IMR-90 (cell line): ENCODE results near the gene TOMM22. TPM values are rescaled to one million over a fixed set of nuclear protein-coding genes. Genes with fewer than 3 reads are reported as not detected.

Source experiments
- ATAC-seq: fragments of 200-7000 bp; cut with Tn5 transposase; 2 replicates; pipeline ENCODE4 v1.9.1; 2020; ENCODE audit warnings: low read depth, mild to moderate bottlenecking, moderate library complexity
- BruUV-seq: library from RNA; stranded (reverse); fragments of 400-500 nt; replicated peaks from 2 replicates; lab custom pipeline; 2021; lab: Mats Ljungman, UMichigan
- CTCF ChIA-PET: fragments of 300-600 bp; formaldehyde crosslinking; extraction: SDS; loops from one replicate; lab custom pipeline; 2021; ENCODE audit warnings: antibody characterized with exemption; lab: Yijun Ruan, JAX
- POLR2A ChIA-PET: fragments of 300-600 bp; sonication (Branson Sonifier 250); formaldehyde crosslinking; loops from one replicate; lab custom pipeline; 2022; ENCODE audit warnings: antibody characterized with exemption; ENCODE audit not compliant: unreplicated experiment; lab: Charles Lee
- DNase-seq: peaks from one replicate; pipeline ENCODE4 v3.0.0; 2013
- H2AFZ ChIP-seq: replicated peaks from 2 replicates; pipeline ENCODE3; 2013; ENCODE audit warnings: low read length, mild to moderate bottlenecking; ENCODE audit not compliant: poor library complexity
- H2AK5ac ChIP-seq: 2 replicates; pipeline ENCODE4 v1.6.1; 2013; ENCODE audit warnings: low read depth, low read length, inconsistent platforms
- H2AK9ac ChIP-seq: replicated peaks from 2 replicates; pipeline ENCODE3; 2013; ENCODE audit warnings: mild to moderate bottlenecking, low read depth, low read length, moderate library complexity; ENCODE audit not compliant: poor library complexity
- H2BK120ac ChIP-seq: 2 replicates; pipeline ENCODE4 v1.6.1; 2013; ENCODE audit warnings: low read depth, low read length, inconsistent platforms
- H2BK15ac ChIP-seq: 3 replicates; pipeline ENCODE4 v1.6.1; 2013; ENCODE audit warnings: low read depth, low read length, inconsistent platforms
- H2BK20ac ChIP-seq: 2 replicates; pipeline ENCODE4 v1.6.1; 2013; ENCODE audit warnings: low read depth, mild to moderate bottlenecking, inconsistent platforms, low read length, moderate library complexity
- H2BK5ac ChIP-seq: 2 replicates; pipeline ENCODE4 v1.6.1; 2013; ENCODE audit warnings: mild to moderate bottlenecking, low read depth, low read length, inconsistent platforms; ENCODE audit not compliant: poor library complexity, severe bottlenecking
- H3K14ac ChIP-seq: replicated peaks from 2 replicates; pipeline ENCODE4 v1.6.1; 2013; ENCODE audit warnings: low read depth, low read length, inconsistent platforms
- H3K18ac ChIP-seq: 2 replicates; pipeline ENCODE4 v1.6.1; 2013; ENCODE audit warnings: low read depth, low read length, control low read depth
- H3K23ac ChIP-seq: 2 replicates; pipeline ENCODE4 v1.6.1; 2013; ENCODE audit warnings: low read depth, low read length, inconsistent platforms
- H3K27ac ChIP-seq: 2 replicates; pipeline ENCODE4 v1.5.1; 2013; ENCODE audit warnings: mild to moderate bottlenecking, control low read depth, low read length; ENCODE audit not compliant: insufficient read depth
- H3K27me3 ChIP-seq: 2 replicates; pipeline ENCODE4 v1.6.1; 2013; ENCODE audit warnings: low read length; ENCODE audit not compliant: control insufficient read depth, insufficient read depth
- H3K36me3 ChIP-seq: 2 replicates; pipeline ENCODE4 v1.6.1; 2013; ENCODE audit warnings: low read length, mixed read lengths; ENCODE audit not compliant: control insufficient read depth, insufficient read depth
- H3K4ac ChIP-seq: 2 replicates; pipeline ENCODE4 v1.6.1; 2013; ENCODE audit warnings: low read depth, low read length, inconsistent platforms
- H3K4me1 ChIP-seq: 2 replicates; pipeline ENCODE4 v1.6.1; 2013; ENCODE audit warnings: low read length, mixed read lengths; ENCODE audit not compliant: control insufficient read depth, insufficient read depth
- H3K4me2 ChIP-seq: 2 replicates; pipeline ENCODE4 v1.6.1; 2013; ENCODE audit warnings: low read depth, mild to moderate bottlenecking, control low read depth, low read length, moderate library complexity
- H3K4me3 ChIP-seq: 2 replicates; pipeline ENCODE4 v1.5.1; 2013; ENCODE audit warnings: low read depth, mild to moderate bottlenecking, control low read depth, low read length, moderate library complexity; ENCODE audit not compliant: insufficient read depth
- H3K56ac ChIP-seq: 2 replicates; pipeline ENCODE4 v1.6.1; 2013; ENCODE audit warnings: low read length, inconsistent platforms; ENCODE audit not compliant: insufficient read depth; ENCODE audit errors: extremely low read depth
- H3K79me1 ChIP-seq, 2 experiments: 2 replicates each; pipeline ENCODE4 v1.6.1; 2013; ENCODE audit warnings: low read length in 2 of 2, inconsistent platforms in 1 of 2, low read depth in 1 of 2
- H3K9ac ChIP-seq: 2 replicates; pipeline ENCODE4 v1.6.1; 2013; ENCODE audit warnings: low read depth, low read length, control low read depth
- H3K9me1 ChIP-seq: 2 replicates; pipeline ENCODE4 v1.6.1; 2013; ENCODE audit warnings: low read length, inconsistent platforms; ENCODE audit not compliant: insufficient read depth
- H3K9me3 ChIP-seq: 2 replicates; pipeline ENCODE4 v1.6.1; 2013; ENCODE audit warnings: low read length; ENCODE audit not compliant: control insufficient read depth, insufficient read depth
- H4K20me1 ChIP-seq: 2 replicates; pipeline ENCODE4 v1.6.1; 2013; ENCODE audit warnings: low read length, inconsistent platforms; ENCODE audit not compliant: insufficient read depth
- H4K5ac ChIP-seq: 2 replicates; pipeline ENCODE4 v1.6.1; 2013; ENCODE audit warnings: mild to moderate bottlenecking, low read depth, low read length, control low read depth
- H4K8ac ChIP-seq, 2 experiments: 2 replicates each; pipeline ENCODE4 v1.6.1; 2013; ENCODE audit warnings: low read depth in 2 of 2, low read length in 2 of 2, control low read depth in 1 of 2, inconsistent platforms in 1 of 2
- H4K91ac ChIP-seq: 2 replicates; pipeline ENCODE4 v1.6.1; 2013; ENCODE audit warnings: low read depth, low read length, inconsistent platforms; ENCODE audit not compliant: insufficient read depth
- CEBPB ChIP-seq: IDR thresholded peaks from 2 replicates; pipeline ENCODE4 v1.6.1; 2012; ENCODE audit warnings: low read depth, low read length, improper control_type of control experiment
- MAZ ChIP-seq: IDR thresholded peaks from 2 replicates; pipeline ENCODE4 v1.6.1; 2012; ENCODE audit warnings: low read depth, mild to moderate bottlenecking, low read length, improper control_type of control experiment, moderate library complexity, borderline replicate concordance
- RCOR1 ChIP-seq: IDR thresholded peaks from 2 replicates; pipeline ENCODE4 v1.6.1; 2012; ENCODE audit warnings: mild to moderate bottlenecking, low read length, improper control_type of control experiment; ENCODE audit not compliant: insufficient replicate concordance
- USF2 ChIP-seq: fragments of 150-350 bp; IDR thresholded peaks from 2 replicates; pipeline ENCODE4 v1.6.1; 2017; ENCODE audit warnings: mild to moderate bottlenecking, antibody characterized with exemption, low read length, low read depth
- WGBS, 2 experiments: methylation state at CpG; one replicate each; pipeline versions ENCODE4 v1.1.5 to v1.1.7; 2013; ENCODE audit warnings: missing lambda C conversion rate in 2 of 2; ENCODE audit not compliant: insufficient read length in 1 of 2; ENCODE audit errors: extremely low coverage in 2 of 2; 5-methylcytosine and 5-hydroxymethylcytosine counted together
- dilution Hi-C: fragments of 300-500 bp; cut with HindIII; formaldehyde crosslinking; loops from one replicate; pipeline ENCODE4 v1.14.3; 2018; ENCODE audit warnings: low sequenced_read_pairs; ENCODE audit not compliant: unreplicated experiment
- in situ Hi-C: fragments of 300-500 bp; cut with MboI; formaldehyde crosslinking; loops from 3 replicates; pipeline ENCODE4 v1.14.3; 2019; ENCODE audit warnings: low sequenced_read_pairs, inconsistent platforms, mixed read lengths
- intact Hi-C: fragments of 100-400 bp; cut with micrococcal nuclease; formaldehyde crosslinking; loops from 2 replicates; pipeline ENCODE4 v1.10.0; 2022
- polyA plus RNA-seq, 3 experiments: library from polyadenylated mRNA; depleted of rRNA; stranded (reverse); fragments of >200 nt; gene quantifications; 2 replicates each; pipeline ENCODE4 v1.2.3, GENCODE V29; 2012; ENCODE audit warnings: low replicate concordance in 1 of 3
- total RNA-seq: library from RNA; depleted of rRNA; stranded (reverse); fragments of >200 nt; gene quantifications from 2 replicates; pipeline ENCODE4 v1.2.3, GENCODE V29; 2012

Gene TOMM22
- total and polyA plus RNA-seq, 2 of the 4 experiments (the other 2 are of a cell fraction) = 38.7 to 78.0 TPM

GRCh38 chr22:38733724-38734381, 52.1 kb downstream of the TOMM22 start:
- in situ Hi-C loops (no loop called here), intact Hi-C loops (loop anchor here (1.0 kb wide), 1 partner anchor 32 kb away; no protein-coding TSS in a partner anchor), dilution Hi-C loops (no loop called here)
- ATAC-seq = peak; percentile 60
- Histone ChIP-seq H3K4me2 (no peak overlapping the region), H3K79me1 (peaks cover 0 to 23% of the 10 kb centered on the region in 2 experiments; a peak in 2 of 4 replicates), H2AK9ac (peak overlapping the region; percentile 52), H2AK5ac (no peak overlapping the region), H3K27me3 (no peaks in the 10 kb centered on the region), H3K56ac (no peak overlapping the region), H3K9ac (no peak overlapping the region), H3K14ac (no peak overlapping the region), H2BK20ac (no peak overlapping the region), H3K4ac (no peak overlapping the region), H3K4me3 (no peak overlapping the region), H2BK15ac (no peak overlapping the region), H4K91ac (no peak overlapping the region), H4K20me1 (peaks cover 18% of the 10 kb centered on the region), H3K18ac (no peak overlapping the region), H2AFZ (no peak overlapping the region), H4K8ac (no peak overlapping the region), H3K23ac (no peak overlapping the region), H2BK120ac (no peak overlapping the region), H3K9me1 (no peaks in the 10 kb centered on the region), H3K36me3 (peaks cover 76% of the 10 kb centered on the region), H3K4me1 (peaks cover 5% of the 10 kb centered on the region), H4K5ac (no peak overlapping the region), H2BK5ac (no peak overlapping the region), H3K27ac (peak overlapping the region; percentile 16; the same call in 1 of the 2 replicates), H3K9me3 (no peaks in the 10 kb centered on the region)
- ChIA-PET CTCF (interaction anchor here (2.4 kb wide), 1 partner anchor 9 kb away, joined by 11 read pairs; no protein-coding TSS in a partner anchor), POLR2A (no interaction called here)
- peak; percentile 80 for TF ChIP-seq RCOR1
- TF ChIP-seq USF2 = no peak
- TF ChIP-seq CEBPB = peak; percentile 71
- TF ChIP-seq MAZ = peak; percentile 22; the same call in 1 of the 2 replicates
- BruUV-seq = no TSS peak
- 17% methylated on average over 1 of the region's 8 CpGs; no CpG with 5 or more reads in 1 of the 2 experiments for WGBS, 2 experiments
- DNase-seq = peak; percentile 55
